Activated T-cell treated with anti-CD3 and anti-CD28 coated beads, Interleukin-2, amount 50 U/mL, for 24 hours (primary cell): ENCODE measurements around the gene INO80.

Experiments
- DNase-seq: peaks from one replicate; pipeline ENCODE4 v3.0.0-alpha.2; 2020
- H3K27ac Mint-ChIP-seq: 2 replicates; pipeline ENCODE4 v1.8.0; 2020; ENCODE audit warnings: mild to moderate bottlenecking, mixed read lengths
- H3K27me3 Mint-ChIP-seq: 2 replicates; pipeline ENCODE4 v1.8.0; 2020; ENCODE audit warnings: mixed read lengths
- H3K36me3 Mint-ChIP-seq: 2 replicates; pipeline ENCODE4 v1.8.0; 2020; ENCODE audit warnings: low read depth, mixed read lengths
- H3K4me1 Mint-ChIP-seq: 2 replicates; pipeline ENCODE4 v1.8.0; 2020; ENCODE audit warnings: low read depth, mixed read lengths
- H3K4me3 Mint-ChIP-seq: 2 replicates; pipeline ENCODE4 v1.8.0; 2020; ENCODE audit warnings: mild to moderate bottlenecking, moderate library complexity, mixed read lengths
- H3K9me3 Mint-ChIP-seq: 2 replicates; pipeline ENCODE4 v1.8.0; 2020; ENCODE audit warnings: mixed read lengths

The INO80 gene

DNA sequence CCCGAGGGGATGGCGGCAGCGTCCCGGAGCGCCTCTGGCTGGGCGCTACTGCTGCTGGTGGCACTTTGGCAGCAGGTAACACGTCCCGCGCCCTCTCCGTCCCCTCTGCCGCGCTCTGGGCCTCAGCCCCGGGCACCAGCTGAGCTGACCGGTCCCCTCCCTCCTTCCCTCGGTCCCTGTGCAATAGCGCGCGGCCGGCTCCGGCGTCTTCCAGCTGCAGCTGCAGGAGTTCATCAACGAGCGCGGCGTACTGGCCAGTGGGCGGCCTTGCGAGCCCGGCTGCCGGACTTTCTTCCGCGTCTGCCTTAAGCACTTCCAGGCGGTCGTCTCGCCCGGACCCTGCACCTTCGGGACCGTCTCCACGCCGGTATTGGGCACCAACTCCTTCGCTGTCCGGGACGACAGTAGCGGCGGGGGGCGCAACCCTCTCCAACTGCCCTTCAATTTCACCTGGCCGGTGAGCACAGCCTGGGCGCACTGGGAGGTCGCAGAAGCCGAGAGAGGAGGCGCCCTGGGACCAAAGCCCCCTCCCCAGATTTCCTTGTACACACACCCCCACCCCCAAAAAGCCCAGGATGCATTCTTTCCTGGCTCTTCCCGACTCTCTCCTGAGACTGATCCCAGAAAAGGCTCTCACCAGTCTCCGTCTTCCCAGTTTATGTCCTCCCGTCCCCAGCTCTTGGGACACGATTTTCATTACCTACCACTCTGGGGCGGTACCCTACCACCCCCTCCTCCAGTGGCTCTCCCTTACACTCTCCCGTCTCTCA, 186.2 kb downstream of the INO80 start:
- Mint-ChIP-seq H3K27ac (no peak overlapping the region), H3K36me3 (no peaks in the 10 kb centered on the region), H3K9me3 (no peaks in the 10 kb centered on the region), H3K27me3 (peaks cover 81% of the 10 kb centered on the region), H3K4me3 (peak overlapping the region; percentile 48), H3K4me1 (peaks cover 46% of the 10 kb centered on the region)
- no peak for DNase-seq
